ENCODE results near the gene CCDC85C. TPM values are rescaled to one million over a fixed set of nuclear protein-coding genes. Genes with fewer than 3 reads are reported as not detected.

Gene CCDC85C
- polyA plus RNA-seq, 3 donors: 3.8 to 14.8 (median 3.9) TPM

- WGBS, 3 donors: 31 to 71% (median 61%) methylated on average over 10 of the region's 10 CpGs
- no peak overlapping the region for H3K27ac ChIP-seq (ENCODE audit: low read depth, low read length)
Measured at GRCh38 chr14:99596071-99596627, 7.9 kb downstream of the CCDC85C start.

- H3K27ac ChIP-seq (ENCODE audit: low read depth, low read length): no peak overlapping the region
- 65 to 85% (median 83%) methylated on average over 7 of the region's 7 CpGs for WGBS, 3 donors
Measured at GRCh38 chr14:99595524-99595923, 8.5 kb downstream of the CCDC85C start.

DNA sequence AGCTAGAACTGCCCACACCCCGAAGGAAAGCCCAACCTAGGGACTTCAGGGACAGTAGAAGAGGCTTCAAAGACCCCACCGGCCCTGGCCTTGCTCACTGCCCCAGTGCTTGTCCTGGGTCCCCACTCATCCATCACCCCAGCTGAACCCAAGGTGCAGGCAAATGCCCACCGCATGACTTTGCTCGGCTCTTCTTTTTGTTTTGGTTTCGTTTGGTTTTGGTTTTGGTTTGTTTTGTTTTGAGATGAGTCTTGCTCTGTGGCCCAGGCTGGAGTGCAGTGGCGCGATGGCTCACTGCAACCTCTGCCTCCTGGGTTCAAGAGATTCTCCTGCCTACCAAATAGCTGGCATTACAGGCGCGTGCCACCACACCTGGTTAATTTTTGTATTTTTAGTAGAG, 9.0 kb downstream of the CCDC85C start:
- WGBS, 3 donors: 75 to 96% (median 76%) methylated on average over 8 to 9 of the region's 9 CpGs
- H3K27ac ChIP-seq (ENCODE audit: low read depth, low read length): no peak overlapping the region

- 60 to 85% (median 76%) methylated on average over 9 of the region's 9 CpGs for WGBS, 3 donors
- H3K27ac ChIP-seq (ENCODE audit: low read depth, low read length): no peak overlapping the region
Measured at GRCh38 chr14:99593971-99594841, 9.8 kb downstream of the CCDC85C start.

GRCh38 chr14:99592933-99593753, 10.9 kb downstream of the CCDC85C start:
- WGBS, 3 donors: 67 to 84% (median 76%) methylated on average over 36 of the region's 36 CpGs
- H3K27ac ChIP-seq (ENCODE audit: low read depth, low read length): no peak overlapping the region

DNA sequence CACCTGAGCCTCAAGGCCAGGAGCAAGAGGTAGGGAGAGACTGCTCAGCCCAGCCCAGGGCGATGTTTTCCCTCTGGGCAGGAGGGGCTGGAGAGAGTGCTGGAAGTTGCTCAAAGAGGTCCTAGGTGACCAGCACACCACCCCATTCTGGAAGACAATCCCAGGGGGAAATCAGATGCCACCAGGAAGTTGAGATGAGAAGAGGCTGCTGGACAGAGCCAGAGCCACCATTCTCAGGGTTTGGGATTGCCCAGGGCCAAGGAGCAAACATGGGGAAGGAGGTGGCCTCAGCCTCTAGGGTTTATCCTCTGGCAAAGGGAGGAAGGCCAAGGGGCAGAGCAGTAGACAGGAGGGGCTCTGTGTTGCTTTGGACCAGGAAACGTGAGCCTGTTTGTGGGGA, 11.6 kb downstream of the CCDC85C start:
- H3K27ac ChIP-seq (ENCODE audit: low read depth, low read length): no peak overlapping the region
- WGBS, 3 donors: 80 to 85% (median 81%) methylated on average over 2 of the region's 2 CpGs

GRCh38 chr14:99590746-99591555, 13.1 kb downstream of the CCDC85C start:
- H3K27ac ChIP-seq (ENCODE audit: low read depth, low read length): no peak overlapping the region
- WGBS, 3 donors: 61 to 67% (median 66%) methylated on average over 28 of the region's 28 CpGs

GRCh38 chr14:99589651-99590530, 14.1 kb downstream of the CCDC85C start:
- WGBS, 3 donors: 83 to 84% (median 83%) methylated on average over 17 of the region's 17 CpGs
- no peak overlapping the region for H3K27ac ChIP-seq (ENCODE audit: low read depth, low read length)

DNA sequence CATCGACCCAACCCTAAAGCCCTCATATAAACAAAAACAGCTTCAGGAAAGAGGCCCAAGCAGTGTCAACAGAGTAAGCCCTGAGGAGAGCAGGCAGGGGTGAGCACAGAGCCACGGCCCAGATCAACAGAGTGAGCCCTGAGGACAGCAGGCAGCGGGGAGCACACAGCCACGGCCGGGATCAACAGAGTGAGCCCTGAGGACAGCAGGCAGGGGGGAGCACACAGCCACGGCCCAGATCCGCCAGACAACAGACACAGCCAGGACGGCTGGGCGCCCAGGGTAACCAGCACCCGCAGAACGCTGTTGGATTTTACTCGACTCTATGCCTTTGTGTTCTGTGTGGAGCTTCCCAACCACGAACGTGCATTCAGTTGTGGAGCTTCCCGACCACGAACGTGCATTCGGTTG, 15.0 kb downstream of the CCDC85C start:
- 65 to 78% (median 76%) methylated on average over 18 of the region's 18 CpGs for WGBS, 3 donors
- H3K27ac ChIP-seq (ENCODE audit: low read depth, low read length): no peak overlapping the region

DNA sequence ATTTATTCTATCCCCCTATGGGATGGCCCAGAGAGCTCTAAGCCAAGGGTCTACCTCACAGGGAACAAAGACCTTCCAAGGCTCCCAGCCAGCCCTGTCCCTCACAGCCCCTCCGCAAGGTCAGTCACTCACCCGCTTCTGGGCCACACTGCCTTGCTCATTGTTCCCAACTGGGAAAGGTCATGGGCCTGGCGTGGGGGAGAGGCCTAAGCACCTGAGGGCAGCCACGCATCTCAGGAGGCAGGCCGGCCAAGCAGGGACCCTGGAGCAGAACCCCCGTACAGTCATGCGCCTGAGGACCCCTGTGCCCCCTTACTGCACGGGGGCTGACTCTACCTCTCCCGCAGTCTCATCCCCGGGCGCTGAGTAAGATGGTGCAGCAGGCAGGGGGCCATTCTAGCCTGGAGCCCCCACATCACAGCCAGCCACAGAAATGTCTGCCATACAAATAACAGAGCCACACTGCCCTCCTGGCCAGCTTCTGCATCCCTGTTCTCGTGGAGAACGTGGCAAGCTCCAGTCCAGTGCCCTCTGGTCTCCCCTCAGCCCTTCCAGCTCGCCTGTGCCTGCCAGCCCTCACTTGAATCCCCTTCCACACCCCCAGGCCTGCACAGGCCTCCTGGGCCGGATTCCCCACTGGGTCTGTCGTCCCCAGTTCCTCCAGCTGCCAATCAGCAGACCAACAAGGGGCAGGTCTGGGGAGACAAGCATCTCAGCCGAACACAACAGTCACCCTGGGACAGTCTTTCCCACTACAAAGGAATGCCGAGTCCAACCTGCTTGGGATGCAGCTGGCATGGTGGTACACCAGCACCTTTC, 16.3 kb downstream of the CCDC85C start:
- no peak overlapping the region for H3K27ac ChIP-seq (ENCODE audit: low read depth, low read length)
- 92 to 94% (median 92%) methylated on average over 18 of the region's 18 CpGs for WGBS, 3 donors

DNA sequence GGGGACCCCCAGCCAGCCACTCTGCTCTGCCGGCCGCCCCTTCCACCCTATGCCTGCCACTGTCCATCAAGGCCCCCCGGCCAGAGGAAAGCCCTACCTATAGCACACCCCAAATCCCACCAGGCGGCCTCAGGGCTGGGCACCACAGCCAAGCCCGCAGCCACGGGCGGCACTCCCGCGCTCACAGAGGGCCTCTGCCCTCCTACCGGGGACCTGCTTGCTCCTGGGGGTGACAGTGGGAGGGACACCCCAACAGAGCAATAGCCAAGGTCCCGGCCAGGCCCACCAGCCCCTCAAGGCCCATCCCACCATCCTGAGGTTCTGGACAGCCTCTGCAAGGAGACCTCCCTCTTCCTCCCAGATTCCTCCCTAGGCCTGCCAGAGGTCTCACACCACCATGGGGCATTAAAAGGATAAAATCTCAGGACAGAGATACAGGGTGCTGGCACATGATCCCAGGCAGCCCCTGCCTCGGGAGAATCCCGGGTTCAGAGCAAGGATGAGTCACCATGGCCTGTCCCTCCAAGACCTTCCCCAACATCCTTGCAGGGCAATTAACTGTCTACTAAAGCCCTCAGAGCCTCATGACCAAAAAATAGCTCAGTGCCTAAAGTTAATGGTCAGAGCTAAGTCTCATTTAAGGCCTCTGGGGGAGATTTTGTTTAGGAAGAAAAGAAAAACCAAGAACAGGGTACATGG, 17.1 kb downstream of the CCDC85C start:
- 80 to 87% (median 84%) methylated on average over 13 of the region's 13 CpGs for WGBS, 3 donors
- H3K27ac ChIP-seq (ENCODE audit: low read depth, low read length): no peak overlapping the region

DNA sequence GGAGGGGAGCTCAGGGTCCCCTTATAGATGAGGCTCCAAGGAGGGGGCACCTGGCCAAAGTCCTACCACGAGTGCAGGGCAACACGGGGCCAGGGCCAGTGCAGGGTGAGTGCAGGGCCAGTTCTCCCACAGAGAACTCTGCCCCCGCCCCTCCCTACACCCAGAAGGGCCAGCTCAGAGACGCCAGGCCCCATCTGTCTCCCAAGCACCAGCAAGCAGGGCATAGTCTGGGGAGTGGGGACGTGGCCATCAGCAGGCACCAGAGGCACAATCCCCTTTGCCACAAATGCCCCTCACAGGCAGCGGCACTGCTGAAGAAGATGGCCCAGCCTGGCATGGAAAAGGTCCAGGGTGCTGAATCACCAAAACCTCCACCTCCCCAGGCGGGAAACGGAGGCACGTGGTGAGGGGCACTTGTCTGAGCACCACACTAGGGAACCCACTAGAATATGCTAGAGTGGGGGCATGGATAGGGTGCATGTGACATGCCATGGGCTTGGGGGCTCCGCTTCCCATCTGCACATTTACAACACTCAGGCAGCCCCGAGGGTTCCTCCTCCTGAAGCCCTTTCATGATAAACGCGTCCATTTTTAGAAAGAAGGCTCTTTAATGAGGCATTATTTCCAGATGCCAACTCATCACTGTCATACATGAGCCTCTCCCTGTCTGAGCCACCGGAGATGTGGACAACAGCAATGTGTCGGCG, 17.8 kb downstream of the CCDC85C start:
- 85 to 87% (median 86%) methylated on average over 16 of the region's 16 CpGs for WGBS, 3 donors
- H3K27ac ChIP-seq (ENCODE audit: low read depth, low read length): no peak overlapping the region

GRCh38 chr14:99584823-99585222, 19.2 kb downstream of the CCDC85C start:
- H3K27ac ChIP-seq (ENCODE audit: low read depth, low read length): no peak overlapping the region

DNA sequence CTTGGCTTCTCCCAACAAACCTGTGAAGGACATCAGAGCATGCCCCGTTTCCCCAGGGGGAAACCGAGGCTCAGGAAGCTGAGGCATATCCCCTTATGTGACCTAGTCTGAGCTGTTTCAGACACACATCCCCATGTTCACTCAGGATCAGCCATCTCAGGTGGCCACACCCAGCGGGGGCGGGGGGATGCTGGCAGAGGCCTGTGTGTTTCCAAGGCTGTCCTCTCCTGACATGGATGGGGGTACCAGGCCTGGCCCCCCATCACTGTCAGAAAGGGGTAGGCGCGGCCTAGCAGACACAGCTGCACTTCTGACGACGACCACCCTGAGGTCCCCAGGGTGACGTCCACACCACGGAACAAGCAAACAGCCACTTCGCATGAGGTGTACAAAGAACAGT, 22.1 kb downstream of the CCDC85C start:
- H3K27ac ChIP-seq (ENCODE audit: low read depth, low read length): no peak overlapping the region
- WGBS, 3 donors: 85 to 92% (median 90%) methylated on average over 11 of the region's 11 CpGs

More at GRCh38 chr14:99584823-99585222, 19.2 kb downstream of the CCDC85C start:
- WGBS, 3 donors: 83 to 95% (median 83%) methylated on average over 3 of the region's 3 CpGs

GRCh38 chr14:99581374-99581773, 22.6 kb downstream of the CCDC85C start:
- 84 to 90% (median 89%) methylated on average over 16 of the region's 16 CpGs for WGBS, 3 donors
- H3K27ac ChIP-seq (ENCODE audit: low read depth, low read length): no peak overlapping the region
